K562 (cell line): ENCODE measurements around the gene VARS1. TPM values are rescaled to one million over a fixed set of nuclear protein-coding genes. Genes with fewer than 3 reads are reported as not detected.

Experiments
- ATF7 ChIP-seq: fragments of 450-650 bp; IDR thresholded peaks from 2 replicates; pipeline ENCODE4 v1.7.1; 2014; ENCODE audit warnings: mild to moderate bottlenecking, moderate library complexity
- CHD1 ChIP-seq: fragments of 200-600 bp; sonication (generic); IDR thresholded peaks from one replicate; pipeline ENCODE4 v1.6.1; 2012; ENCODE audit warnings: mild to moderate bottlenecking, moderate library complexity, low read length, inconsistent platforms
- DNMT1 ChIP-seq: fragments of 450-650 bp; IDR thresholded peaks from 2 replicates; pipeline ENCODE4 v1.6.1; 2016; ENCODE audit warnings: antibody characterized with exemption, mild to moderate bottlenecking
- FOXK2 ChIP-seq, 2 experiments: fragments of 450-650 bp; IDR thresholded peaks in 1 of 2; conservative IDR thresholded peaks in 1 of 2; 2 replicates each; pipeline ENCODE4 v1.6.1; 2016; ENCODE audit warnings: low read depth in 2 of 2, mild to moderate bottlenecking in 1 of 2
- MTA3 ChIP-seq: fragments of 450-650 bp; formaldehyde crosslinking; IDR thresholded peaks from 2 replicates; pipeline ENCODE4 v1.6.1; 2017; ENCODE audit warnings: mild to moderate bottlenecking, borderline replicate concordance
- NCOR1 ChIP-seq: fragments of 450-650 bp; IDR thresholded peaks from 2 replicates; pipeline ENCODE4 v1.6.1; 2016; ENCODE audit warnings: mild to moderate bottlenecking, moderate library complexity
- POLR2B ChIP-seq: fragments of 450-650 bp; IDR thresholded peaks from 2 replicates; pipeline ENCODE4 v1.6.1; 2018; ENCODE audit warnings: low read depth; ENCODE audit not compliant: partially characterized antibody
- PTBP1 ChIP-seq: fragments of 200-400 bp; formaldehyde crosslinking; IDR thresholded peaks from 2 replicates; pipeline ENCODE4 v1.6.1; 2017; ENCODE audit warnings: low read depth, low read length
- RBM22 ChIP-seq: fragments of 200-400 bp; formaldehyde crosslinking; IDR thresholded peaks from 2 replicates; pipeline ENCODE4 v1.6.1; 2018; ENCODE audit warnings: low read length, low read depth; ENCODE audit not compliant: poor library complexity, severe bottlenecking
- TOE1 ChIP-seq, 2 experiments: fragments of 450-650 bp in 1 of 2; sonication (generic) in 1 of 2; formaldehyde crosslinking in 1 of 2; IDR thresholded peaks; 2 replicates each; pipeline versions ENCODE4 v1.7.1 to v1.8.0; 2016 to 2022; ENCODE audit warnings: borderline replicate concordance in 2 of 2, mild to moderate bottlenecking in 2 of 2, antibody characterized with exemption in 1 of 2, inconsistent platforms in 1 of 2, low read depth in 1 of 2, missing genetic modification reagents in 1 of 2, moderate library complexity in 1 of 2
- TRIM24 ChIP-seq, 2 experiments: fragments of 450-650 bp; IDR thresholded peaks; 2 replicates each; pipeline ENCODE4 v1.6.1; 2016
- YY1 ChIP-seq, 3 experiments: IDR thresholded peaks; 2 replicates each; pipeline ENCODE4 v1.6.1; 2011; ENCODE audit warnings: low read length in 2 of 3, mild to moderate bottlenecking in 2 of 3, moderate library complexity in 2 of 3, borderline replicate concordance in 1 of 3, control low read depth in 1 of 3, low read depth in 1 of 3; ENCODE audit not compliant: insufficient read depth in 3 of 3, insufficient replicate concordance in 2 of 3, control insufficient read depth in 1 of 3, insufficient read length in 1 of 3; ENCODE audit errors: extremely low read depth in 1 of 3
- ZNF165 ChIP-seq: fragments of 250-450 bp; sonication (Bioruptor Pico); IDR thresholded peaks from 2 replicates; pipeline ENCODE4 v1.4.0; 2020; ENCODE audit warnings: borderline replicate concordance
- ZNF551 ChIP-seq: fragments of 250-450 bp; sonication (Bioruptor Pico); IDR thresholded peaks from 2 replicates; pipeline ENCODE4 v1.5.0; 2021; ENCODE audit warnings: mild to moderate bottlenecking, moderate library complexity
- polyA plus RNA-seq, 8 experiments: library from polyadenylated mRNA; depleted of rRNA in 4 of 8; stranded (reverse) in 5 of 8; unstranded in 3 of 8; fragments of >200 nt; fragmentation: Nextera tagmentation in 2 of 8; fragmentation: Illumina TruSeq in 1 of 8; extraction: Ambion mirVana in 2 of 8; extraction: Trizol in 1 of 8; gene quantifications; 2 replicates each; pipeline versions ENCODE4 v1.2.1 to v1.2.3, GENCODE V29; 2011 to 2014; ENCODE audit warnings: inconsistent platforms in 1 of 8, missing spikeins in 1 of 8
- total RNA-seq, 7 experiments: library from RNA; depleted of rRNA in 6 of 7; stranded (reverse); fragments of >200 nt in 6 of 7; fragmentation: Illumina TruSeq in 2 of 7; extraction: Trizol in 2 of 7; gene quantifications; 2 replicates each; pipeline versions ENCODE4 v1.2.1 to v1.2.3, GENCODE V29; 2011 to 2021; ENCODE audit warnings: low replicate concordance in 1 of 7
- TF ChIP-seq, protein P1 (sequence below): fragments of 250-450 bp; sonication (Bioruptor Pico); IDR thresholded peaks from 2 replicates; pipeline ENCODE4 v1.8.0; 2021; ENCODE audit warnings: moderate library complexity, mild to moderate bottlenecking, inconsistent platforms
- TF ChIP-seq, protein P2 (sequence below), 2 experiments: IDR thresholded peaks in 1 of 2; conservative IDR thresholded peaks in 1 of 2; 2 replicates each; pipeline ENCODE4 v1.6.1; 2016; ENCODE audit warnings: low read depth in 2 of 2, mild to moderate bottlenecking in 1 of 2, missing compliant biosample characterization in 1 of 2, missing genetic modification characterization in 1 of 2, moderate library complexity in 1 of 2
- TF ChIP-seq, protein P3 (sequence below): fragments of 250-450 bp; sonication (Bioruptor Pico); IDR thresholded peaks from 2 replicates; pipeline ENCODE4 v1.5.0; 2021
- TF ChIP-seq, protein P4 (sequence below), 2 experiments: fragments of 150-350 bp in 1 of 2; IDR thresholded peaks; 2 replicates each; pipeline ENCODE4 v1.6.1; 2012 to 2016; ENCODE audit warnings: low read depth in 2 of 2, low read length in 2 of 2, mild to moderate bottlenecking in 1 of 2, moderate library complexity in 1 of 2
- TF ChIP-seq, protein P5 (sequence below): fragments of 450-650 bp; IDR thresholded peaks from 2 replicates; pipeline ENCODE4 v1.6.1; 2016

Gene VARS1
- total and polyA plus RNA-seq, 9 of the 15 experiments (the other 6 are each of a cell fraction or from before 2014, with no cell fraction given): 2.9 to 488 (median 130) TPM

DNA sequence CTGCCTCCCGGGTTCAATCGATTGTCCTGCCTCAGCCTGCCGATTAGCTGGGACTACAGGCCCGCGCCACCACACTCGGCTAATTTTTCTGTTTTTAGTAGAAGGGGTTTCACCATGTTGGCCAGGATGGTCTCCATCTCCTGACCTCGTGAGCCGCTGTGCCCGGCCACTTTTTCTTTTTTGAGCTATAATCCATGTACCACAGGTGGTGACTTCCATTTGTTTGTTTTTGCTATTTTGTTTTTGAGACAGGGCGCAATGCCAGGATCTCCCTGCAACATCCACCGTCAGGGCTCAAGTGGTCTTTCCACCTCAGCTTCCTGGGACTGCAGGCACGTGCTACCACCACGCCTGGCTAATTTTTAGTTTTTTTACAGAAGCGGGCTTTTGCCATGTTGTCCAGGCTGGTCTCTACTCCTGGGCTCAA, 40.5 kb upstream of the VARS1 start (continued):
- TF ChIP-seq TOE1 (IDR thresholded peaks at IDR 0.05; ENCODE audit: borderline replicate concordance) (no peak), TOE1 (CRISPR knock-in tag; IDR thresholded peaks at IDR 0.05; ENCODE audit: borderline replicate concordance, low read depth) (peak; percentile 47; the same call in 1 of the 2 replicates), FOXK2 (conservative IDR thresholded peaks at IDR 0.05 in 1 of 2, IDR thresholded peaks at IDR 0.05 in 1 of 2; ENCODE audit: low read depth in 2 of 2) (0 out of 4 replicates have a peak, but pooled peaks of 1 of the 2 experiments have one; percentile 16), TRIM24 (IDR thresholded peaks at IDR 0.05) (no peak), RBM22 (no peak), POLR2B (peak; percentile 57), ATF7 (no peak), NCOR1 (no peak), DNMT1 (no peak), ZNF165 (CRISPR knock-in tag) (no peak), YY1 (IDR thresholded peaks at IDR 0.05; ENCODE audit: borderline replicate concordance in 1 of 3, control insufficient read depth in 1 of 3, extremely low read depth in 1 of 3, insufficient read depth in 3 of 3, insufficient read length in 1 of 3, insufficient replicate concordance in 2 of 3, low read depth in 1 of 3, low read length in 2 of 3) (no peak), PTBP1 (no peak), ZNF551 (no peak), MTA3 (peak; percentile 31; the same call in 1 of the 2 replicates), CHD1 (peak; percentile 96)
- TF ChIP-seq, protein P1, sequence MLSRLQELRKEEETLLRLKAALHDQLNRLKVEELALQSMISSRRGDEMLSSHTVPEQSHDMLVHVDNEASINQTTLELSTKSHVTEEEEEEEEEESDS (CRISPR knock-in tag): no peak
- TF ChIP-seq, protein P2, sequence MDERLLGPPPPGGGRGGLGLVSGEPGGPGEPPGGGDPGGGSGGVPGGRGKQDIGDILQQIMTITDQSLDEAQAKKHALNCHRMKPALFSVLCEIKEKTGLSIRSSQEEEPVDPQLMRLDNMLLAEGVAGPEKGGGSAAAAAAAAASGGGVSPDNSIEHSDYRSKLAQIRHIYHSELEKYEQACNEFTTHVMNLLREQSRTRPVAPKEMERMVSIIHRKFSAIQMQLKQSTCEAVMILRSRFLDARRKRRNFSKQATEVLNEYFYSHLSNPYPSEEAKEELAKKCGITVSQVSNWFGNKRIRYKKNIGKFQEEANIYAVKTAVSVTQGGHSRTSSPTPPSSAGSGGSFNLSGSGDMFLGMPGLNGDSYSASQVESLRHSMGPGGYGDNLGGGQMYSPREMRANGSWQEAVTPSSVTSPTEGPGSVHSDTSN (CRISPR knock-in tag; IDR thresholded peaks at IDR 0.05; ENCODE audit: low read depth): no peak
- TF ChIP-seq, protein P2 (tag; conservative IDR thresholded peaks at IDR 0.05; ENCODE audit: low read depth): no peak
- TF ChIP-seq, protein P3, sequence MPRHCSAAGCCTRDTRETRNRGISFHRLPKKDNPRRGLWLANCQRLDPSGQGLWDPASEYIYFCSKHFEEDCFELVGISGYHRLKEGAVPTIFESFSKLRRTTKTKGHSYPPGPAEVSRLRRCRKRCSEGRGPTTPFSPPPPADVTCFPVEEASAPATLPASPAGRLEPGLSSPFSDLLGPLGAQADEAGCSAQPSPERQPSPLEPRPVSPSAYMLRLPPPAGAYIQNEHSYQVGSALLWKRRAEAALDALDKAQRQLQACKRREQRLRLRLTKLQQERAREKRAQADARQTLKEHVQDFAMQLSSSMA (CRISPR knock-in tag): no peak
- TF ChIP-seq, protein P4, sequence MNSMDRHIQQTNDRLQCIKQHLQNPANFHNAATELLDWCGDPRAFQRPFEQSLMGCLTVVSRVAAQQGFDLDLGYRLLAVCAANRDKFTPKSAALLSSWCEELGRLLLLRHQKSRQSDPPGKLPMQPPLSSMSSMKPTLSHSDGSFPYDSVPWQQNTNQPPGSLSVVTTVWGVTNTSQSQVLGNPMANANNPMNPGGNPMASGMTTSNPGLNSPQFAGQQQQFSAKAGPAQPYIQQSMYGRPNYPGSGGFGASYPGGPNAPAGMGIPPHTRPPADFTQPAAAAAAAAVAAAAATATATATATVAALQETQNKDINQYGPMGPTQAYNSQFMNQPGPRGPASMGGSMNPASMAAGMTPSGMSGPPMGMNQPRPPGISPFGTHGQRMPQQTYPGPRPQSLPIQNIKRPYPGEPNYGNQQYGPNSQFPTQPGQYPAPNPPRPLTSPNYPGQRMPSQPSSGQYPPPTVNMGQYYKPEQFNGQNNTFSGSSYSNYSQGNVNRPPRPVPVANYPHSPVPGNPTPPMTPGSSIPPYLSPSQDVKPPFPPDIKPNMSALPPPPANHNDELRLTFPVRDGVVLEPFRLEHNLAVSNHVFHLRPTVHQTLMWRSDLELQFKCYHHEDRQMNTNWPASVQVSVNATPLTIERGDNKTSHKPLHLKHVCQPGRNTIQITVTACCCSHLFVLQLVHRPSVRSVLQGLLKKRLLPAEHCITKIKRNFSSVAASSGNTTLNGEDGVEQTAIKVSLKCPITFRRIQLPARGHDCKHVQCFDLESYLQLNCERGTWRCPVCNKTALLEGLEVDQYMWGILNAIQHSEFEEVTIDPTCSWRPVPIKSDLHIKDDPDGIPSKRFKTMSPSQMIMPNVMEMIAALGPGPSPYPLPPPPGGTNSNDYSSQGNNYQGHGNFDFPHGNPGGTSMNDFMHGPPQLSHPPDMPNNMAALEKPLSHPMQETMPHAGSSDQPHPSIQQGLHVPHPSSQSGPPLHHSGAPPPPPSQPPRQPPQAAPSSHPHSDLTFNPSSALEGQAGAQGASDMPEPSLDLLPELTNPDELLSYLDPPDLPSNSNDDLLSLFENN (IDR thresholded peaks at IDR 0.05; ENCODE audit: low read depth in 2 of 2, low read length in 2 of 2): no peak
- TF ChIP-seq, protein P5, sequence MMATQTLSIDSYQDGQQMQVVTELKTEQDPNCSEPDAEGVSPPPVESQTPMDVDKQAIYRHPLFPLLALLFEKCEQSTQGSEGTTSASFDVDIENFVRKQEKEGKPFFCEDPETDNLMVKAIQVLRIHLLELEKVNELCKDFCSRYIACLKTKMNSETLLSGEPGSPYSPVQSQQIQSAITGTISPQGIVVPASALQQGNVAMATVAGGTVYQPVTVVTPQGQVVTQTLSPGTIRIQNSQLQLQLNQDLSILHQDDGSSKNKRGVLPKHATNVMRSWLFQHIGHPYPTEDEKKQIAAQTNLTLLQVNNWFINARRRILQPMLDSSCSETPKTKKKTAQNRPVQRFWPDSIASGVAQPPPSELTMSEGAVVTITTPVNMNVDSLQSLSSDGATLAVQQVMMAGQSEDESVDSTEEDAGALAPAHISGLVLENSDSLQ: no peak
